Endothelial cell of umbilical vein (primary cell): ENCODE results near the gene SLC23A1. TPM values are rescaled to one million over a fixed set of nuclear protein-coding genes. Genes with fewer than 3 reads are reported as not detected.

ENCODE experiments used
- BruUV-seq: library from RNA; stranded (reverse); fragments of 400-500 nt; replicated peaks from 2 replicates; lab custom pipeline; 2021; lab: Mats Ljungman, UMichigan
- CTCF ChIA-PET: fragments of 300-600, 350-600 bp; sonication (Branson Sonifier 250); formaldehyde crosslinking; loops from one replicate; lab custom pipeline; 2021; ENCODE audit warnings: antibody characterized with exemption, inconsistent platforms; lab: Charles Lee
- POLR2A ChIA-PET: fragments of 300-600, 350-600 bp; sonication (Branson Sonifier 250); formaldehyde crosslinking; loops from one replicate; lab custom pipeline; 2021; ENCODE audit warnings: antibody characterized with exemption, inconsistent platforms; lab: Charles Lee
- DNase-seq: peaks from one replicate; pipeline ENCODE4 v3.0.0-alpha.2; 2011; ENCODE audit warnings: low read depth, low spot score
- FAIRE-seq: peaks from 2 replicates; lab custom pipeline; 2011; peaks lifted over from hg19 to GRCh38; lab: Jason Lieb, UNC
- H2AFZ ChIP-seq: 2 replicates; pipeline ENCODE4 v1.6.0; 2012; ENCODE audit warnings: low read depth, low read length, control low read depth, inconsistent platforms
- H3K27ac ChIP-seq: 2 replicates; pipeline ENCODE4 v1.5.1; 2011; ENCODE audit warnings: low read depth, mild to moderate bottlenecking, control low read depth, low read length, moderate library complexity; ENCODE audit not compliant: insufficient read depth
- H3K27me3 ChIP-seq, 2 experiments: 2 replicates each; pipeline versions ENCODE4 v1.6.0 to v1.6.1; 2011; ENCODE audit warnings: low read length in 2 of 2, mixed read lengths in 1 of 2; ENCODE audit not compliant: control insufficient read depth in 2 of 2, insufficient read depth in 2 of 2
- H3K36me3 ChIP-seq, 2 experiments: 2 replicates in 1 of 2; 3 replicates in 1 of 2; pipeline ENCODE4 v1.5.1; 2011; ENCODE audit warnings: low read length in 2 of 2, mild to moderate bottlenecking in 1 of 2, moderate library complexity in 1 of 2; ENCODE audit not compliant: control insufficient read depth in 2 of 2, insufficient read depth in 2 of 2; ENCODE audit errors: extremely low read depth in 1 of 2
- H3K4me1 ChIP-seq: 3 replicates; pipeline ENCODE4 v1.5.1; 2011; ENCODE audit warnings: mild to moderate bottlenecking, low read length; ENCODE audit not compliant: control insufficient read depth, insufficient read depth; ENCODE audit errors: extremely low read depth
- H3K4me2 ChIP-seq: 2 replicates; pipeline ENCODE4 v1.6.1; 2011; ENCODE audit warnings: low read length, control low read depth, mixed read lengths; ENCODE audit not compliant: insufficient read depth
- H3K4me3 ChIP-seq, 3 experiments: fragments of 200-600 bp in 1 of 3; sonication (generic), shearing (Covaris generic) in 1 of 3; replicated peaks in 1 of 3; 2 replicates each; pipeline ENCODE4 v1.5.1; 2011 to 2016; ENCODE audit warnings: control low read depth in 3 of 3, low read length in 3 of 3, mild to moderate bottlenecking in 2 of 3, inconsistent platforms in 1 of 3, low read depth in 1 of 3, moderate library complexity in 1 of 3; ENCODE audit not compliant: insufficient read depth in 1 of 3
- H3K79me2 ChIP-seq: 2 replicates; pipeline ENCODE4 v1.6.0; 2012; ENCODE audit warnings: low read length, inconsistent platforms; ENCODE audit not compliant: control insufficient read depth, insufficient read depth
- H3K9ac ChIP-seq: replicated peaks from 2 replicates; pipeline ENCODE3; 2011; ENCODE audit warnings: low read length, control low read depth; ENCODE audit not compliant: insufficient read depth; ENCODE audit errors: extremely low read depth
- H3K9me1 ChIP-seq: replicated peaks from 3 replicates; pipeline ENCODE4 v1.6.0; 2011; ENCODE audit warnings: mild to moderate bottlenecking, low read length; ENCODE audit not compliant: control insufficient read depth, insufficient read depth; ENCODE audit errors: extremely low read depth
- H3K9me3 ChIP-seq: replicated peaks from 2 replicates; pipeline ENCODE4 v1.5.1; 2012; ENCODE audit warnings: low read length, inconsistent platforms; ENCODE audit not compliant: control insufficient read depth, insufficient read depth
- H4K20me1 ChIP-seq: replicated peaks from 2 replicates; pipeline ENCODE3; 2011; ENCODE audit warnings: mild to moderate bottlenecking, low read length; ENCODE audit not compliant: control insufficient read depth, insufficient read depth; ENCODE audit errors: extremely low read depth
- CTCF ChIP-seq, 2 donors: IDR thresholded peaks; 1 replicate in 1 of 2; 2 replicates in 1 of 2; pipeline ENCODE4 v1.5.1; 2011; ENCODE audit warnings: low read length in 2 of 2, mild to moderate bottlenecking in 2 of 2, moderate library complexity in 2 of 2, control low read depth in 1 of 2, inconsistent platforms in 1 of 2, low read depth in 1 of 2; ENCODE audit not compliant: insufficient read depth in 1 of 2; ENCODE audit errors: extremely low read depth in 1 of 2
- GATA2 ChIP-seq: IDR thresholded peaks from 2 replicates; pipeline ENCODE4 v1.7.0; 2011; ENCODE audit warnings: low read depth, mild to moderate bottlenecking, moderate library complexity, mixed read lengths, low read length; ENCODE audit not compliant: insufficient read length, insufficient read depth
- JUN ChIP-seq: IDR thresholded peaks from 2 replicates; pipeline ENCODE4 v1.6.1; 2011; ENCODE audit warnings: borderline replicate concordance, low read depth; ENCODE audit not compliant: insufficient read length, insufficient read depth
- MYC ChIP-seq: IDR thresholded peaks from one replicate; pipeline ENCODE4 v1.6.1; 2011; ENCODE audit warnings: mild to moderate bottlenecking, low read depth, low read length
- POLR2A ChIP-seq: IDR thresholded peaks from 2 replicates; pipeline ENCODE4 v1.6.1; 2012; ENCODE audit warnings: low read depth, mild to moderate bottlenecking, control low read depth, low read length
- POLR2AphosphoS5 ChIP-seq: IDR thresholded peaks from 2 replicates; pipeline ENCODE4 v1.6.1; 2012; ENCODE audit warnings: low read depth, mild to moderate bottlenecking, control low read depth, low read length, moderate library complexity; ENCODE audit not compliant: insufficient read depth
- dilution Hi-C: fragments of 300-500 bp; cut with MboI; formaldehyde crosslinking; loops from one replicate; pipeline ENCODE4 v1.15.0; 2019; ENCODE audit warnings: low sequenced_read_pairs; ENCODE audit not compliant: extremely low pct_ligation_motif_present
- intact Hi-C: fragments of 100-400 bp; cut with micrococcal nuclease; formaldehyde crosslinking; loops from one replicate; pipeline ENCODE4 v1.10.0; 2022
- polyA plus RNA-seq, 4 experiments: library from polyadenylated mRNA; depleted of rRNA in 3 of 4; stranded (reverse) in 3 of 4; unstranded in 1 of 4; fragments of >200 nt; gene quantifications; 2 replicates each; pipeline versions ENCODE4 v1.2.1 to v1.2.3, GENCODE V29; 2011 to 2012; ENCODE audit warnings: missing spikeins in 1 of 4
- total RNA-seq: library from RNA; stranded (reverse); gene quantifications from 2 replicates; pipeline ENCODE4 v1.2.3, GENCODE V29; 2021

SLC23A1 gene
- total and polyA plus RNA-seq, 2 donors (not counting 3 experiments of a cell fraction or from before 2014, with no cell fraction given): not detected

GRCh38 chr5:139403787-139404483 is 20.8 kb upstream of the SLC23A1 start, which contains the start of gene SPATA24:
TSS of gene SPATA24 (minus strand) at chr5:139404089. CDS start at chr5:139404060, 29 bp downstream.
- Histone ChIP-seq H3K4me2 (peak within 1 kb of the TSS; percentile 92), H3K9me1 (no peaks in the 10 kb centered on the region), H3K4me3 (peak within 1 kb of the TSS; percentile 4 to 77 (median 48)), H3K9ac (peak within 1 kb of the TSS; percentile 70), H2AFZ (peak within 1 kb of the TSS; percentile 99), H3K79me2 (no peaks in the 10 kb centered on the region), H3K4me1 (peaks cover 14% of the 10 kb centered on the region), H4K20me1 (no peaks in the 10 kb centered on the region), H3K9me3 (no peaks in the 10 kb centered on the region), H3K27me3 (no peaks in the 10 kb centered on the region), H3K36me3 (no peaks in the 10 kb centered on the region), H3K27ac (peak within 1 kb of the TSS; percentile 67)
- intact Hi-C loops: loop anchor here (10.0 kb wide), 1 partner anchor 209 kb away; the partner anchor contains the start of gene SIL1
- dilution Hi-C loops: no loop called here
- peak; percentile 98 for DNase-seq
- ChIA-PET CTCF (interaction anchor here (0.9 to 1.5 kb wide), 2 partner anchors 15 to 118 kb away, joined by 3 read pairs; no protein-coding TSS in a partner anchor), POLR2A (interaction anchor here (0.6 to 0.9 kb wide), 3 partner anchors 58 to 205 kb away, joined by 3 to 4 read pairs (median 3); partner anchors contain the start of genes ECSCR and PAIP2)
- FAIRE-seq: peak; percentile 99
- no TSS peak for BruUV-seq
- TF ChIP-seq MYC: no peak
- TF ChIP-seq POLR2A: peak; percentile 51
- no peak for TF ChIP-seq GATA2
- TF ChIP-seq POLR2AphosphoS5: peak; percentile 43
- no peak for TF ChIP-seq JUN

- H3K9me1 ChIP-seq: no peaks in the 10 kb centered on the region
- ChIA-PET CTCF (interaction anchor here (0.9 to 1.5 kb wide), 2 partner anchors 16 to 118 kb away, joined by 3 read pairs; no protein-coding TSS in a partner anchor), POLR2A (interaction anchor here (0.6 to 0.9 kb wide), 3 partner anchors 59 to 205 kb away, joined by 3 to 4 read pairs (median 3); partner anchors contain the start of genes ECSCR and PAIP2)
- FAIRE-seq (no peak), DNase-seq (no peak)
- peak overlapping the region; percentile 91 for H2AFZ ChIP-seq
- no peaks in the 10 kb centered on the region for H3K36me3 ChIP-seq
- BruUV-seq: TSS peak; percentile 65
- peak overlapping the region; percentile 70 for H3K9ac ChIP-seq
- H3K4me2 ChIP-seq: peak overlapping the region; percentile 92
- dilution Hi-C loops: no loop called here
- no peaks in the 10 kb centered on the region for H3K79me2 ChIP-seq
- peak overlapping the region; percentile 67 for H3K27ac ChIP-seq
- intact Hi-C loops: loop anchor here (10.0 kb wide), 1 partner anchor 209 kb away; the partner anchor contains the start of gene SIL1
- H3K4me1 ChIP-seq: peaks cover 14% of the 10 kb centered on the region
- no peaks in the 10 kb centered on the region for H3K9me3 ChIP-seq
- no peaks in the 10 kb centered on the region for H3K27me3 ChIP-seq
- no peaks in the 10 kb centered on the region for H4K20me1 ChIP-seq
- no peak for TF ChIP-seq CTCF (IDR thresholded peaks at IDR 0.05; ENCODE audit: extremely low read depth in 1 of 2, insufficient read depth in 1 of 2, low read depth in 1 of 2, low read length in 2 of 2)
- no peak for TF ChIP-seq POLR2AphosphoS5
- peak; percentile 41 for TF ChIP-seq JUN
- H3K4me3 ChIP-seq: peak overlapping the region; percentile 4 to 77 (median 48)
Observed at GRCh38 chr5:139403418-139403786, 20.3 kb upstream of the SLC23A1 start.
